ENCODE results near the gene TPO. TPM values are rescaled to one million over a fixed set of nuclear protein-coding genes. Genes with fewer than 3 reads are reported as not detected.
"Not testable (repeated sequence)": the region's sequence is repeated elsewhere in the genome, so short reads cannot be mapped to it uniquely, and the experiment has no call there.

The TPO gene
- total RNA-seq, 2 experiments from 2014 or later, result 0.18 TPM; not detected in 1

DNA sequence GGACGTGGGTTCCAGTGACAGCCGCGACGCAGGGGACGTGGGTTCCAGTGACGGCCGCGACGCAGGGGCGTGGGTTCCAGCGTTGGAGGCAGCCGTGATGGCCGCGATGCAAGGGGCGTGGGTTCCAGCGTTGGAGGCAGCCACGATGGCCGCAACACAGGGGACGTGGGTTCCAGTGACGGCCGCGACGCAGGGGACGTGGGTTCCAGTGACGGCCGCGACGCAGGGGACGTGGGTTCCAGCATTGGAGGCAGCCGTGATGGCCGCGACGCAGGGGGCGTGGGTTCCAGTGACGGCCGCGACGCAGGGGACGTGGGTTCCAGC, 155.0 kb downstream of the TPO start:
- H3K4me3 Mint-ChIP-seq; ATAC-seq; H3K27ac Mint-ChIP-seq; CTCF ChIA-PET; DNase-seq; H3K36me3 Mint-ChIP-seq; H3K9me3 Mint-ChIP-seq (ENCODE audit: low read depth); H3K27me3 Mint-ChIP-seq: not testable (repeated sequence)
- peaks cover 10% of the 10 kb centered on the region for H3K4me1 Mint-ChIP-seq

DNA sequence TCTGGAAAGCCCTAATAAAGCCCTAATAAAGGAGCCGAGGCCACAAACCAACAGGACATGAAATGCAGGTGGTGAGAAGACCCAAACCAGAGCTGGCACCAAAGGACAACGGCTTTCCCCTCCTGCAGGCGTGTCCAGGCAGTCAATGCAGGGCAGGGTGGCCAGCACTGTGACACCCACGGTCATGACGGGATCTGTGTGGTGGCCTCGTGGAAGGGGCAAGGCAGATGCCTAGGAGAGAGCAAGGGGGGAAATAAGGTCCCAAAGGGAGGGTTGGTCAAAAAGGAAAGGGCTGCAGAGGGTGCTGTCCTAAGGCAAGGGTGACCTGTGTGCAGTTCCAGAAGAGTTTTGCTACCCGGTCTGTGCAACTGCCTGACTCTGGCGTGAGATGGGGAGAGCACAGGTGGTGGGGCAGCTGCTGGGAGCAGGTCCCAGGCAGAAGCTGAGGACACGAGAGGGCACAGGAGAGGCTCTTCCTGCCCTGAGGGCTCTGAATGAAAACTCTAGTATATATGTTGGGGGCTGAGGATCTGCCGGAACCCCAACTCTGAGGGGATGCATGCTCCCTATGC, 156.7 kb downstream of the TPO start:
- DNase-seq (no peak), ATAC-seq (no peak)
- CTCF ChIA-PET, result no interaction called here
- no peak overlapping the region for H3K27ac Mint-ChIP-seq
- no peaks in the 10 kb centered on the region for H3K4me1 Mint-ChIP-seq
- peaks cover 10% of the 10 kb centered on the region for H3K9me3 Mint-ChIP-seq (ENCODE audit: low read depth)
- H3K36me3 Mint-ChIP-seq, result peaks cover 6% of the 10 kb centered on the region
- H3K4me3 Mint-ChIP-seq, result no peak overlapping the region
- peaks cover 3% of the 10 kb centered on the region for H3K27me3 Mint-ChIP-seq

DNA sequence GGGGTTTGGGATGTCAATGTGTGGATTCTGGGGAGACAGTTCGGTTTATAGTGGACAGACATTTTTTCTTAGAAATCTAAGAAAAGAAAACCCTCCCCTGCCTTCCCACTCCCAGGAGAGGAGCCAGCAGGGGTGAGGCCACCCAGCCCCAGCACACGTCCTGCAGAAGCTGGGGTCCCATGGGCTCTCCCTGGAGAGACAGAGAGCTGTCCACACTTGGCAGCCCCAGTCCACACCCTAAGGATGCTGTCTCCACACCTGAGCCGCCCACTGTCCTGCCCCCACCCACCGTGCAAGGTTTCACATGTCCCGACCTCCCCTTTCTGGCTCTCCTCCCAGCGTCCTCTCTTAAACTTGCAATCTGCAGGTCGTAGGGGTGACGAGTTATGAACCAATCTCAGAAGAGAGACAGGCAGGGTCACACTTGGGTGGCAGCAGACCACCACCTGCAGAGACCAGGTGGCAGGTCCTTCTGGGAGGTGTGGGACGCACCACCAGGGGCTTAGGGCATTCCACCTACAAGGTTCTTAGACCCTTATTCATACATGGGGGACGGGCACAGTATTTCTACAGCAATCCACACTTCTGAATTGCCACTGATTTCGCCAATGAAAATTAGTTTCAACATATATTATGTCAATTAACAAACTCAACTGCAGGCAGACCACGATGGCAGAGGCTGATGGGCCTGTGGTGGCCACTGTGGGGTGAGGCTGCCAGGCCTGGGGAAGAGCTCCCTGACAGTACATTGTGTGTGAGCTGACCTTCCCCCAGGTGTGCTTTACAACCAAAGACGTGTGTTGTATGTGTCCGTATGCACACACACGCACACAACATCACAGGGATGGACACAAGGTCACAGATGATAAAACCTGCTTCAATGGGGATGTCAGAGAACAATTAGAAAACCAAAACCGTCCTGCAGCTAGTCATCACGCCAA, 158.5 kb downstream of the TPO start:
- CTCF ChIA-PET, result no interaction called here
- Mint-ChIP-seq H3K27ac (no peak overlapping the region), H3K27me3 (peaks cover 5% of the 10 kb centered on the region), H3K4me3 (no peak overlapping the region), H3K36me3 (peaks cover 6% of the 10 kb centered on the region), H3K9me3 (ENCODE audit: low read depth) (peaks cover 10% of the 10 kb centered on the region), H3K4me1 (no peaks in the 10 kb centered on the region)
- ATAC-seq (no peak), DNase-seq (no peak)

DNA sequence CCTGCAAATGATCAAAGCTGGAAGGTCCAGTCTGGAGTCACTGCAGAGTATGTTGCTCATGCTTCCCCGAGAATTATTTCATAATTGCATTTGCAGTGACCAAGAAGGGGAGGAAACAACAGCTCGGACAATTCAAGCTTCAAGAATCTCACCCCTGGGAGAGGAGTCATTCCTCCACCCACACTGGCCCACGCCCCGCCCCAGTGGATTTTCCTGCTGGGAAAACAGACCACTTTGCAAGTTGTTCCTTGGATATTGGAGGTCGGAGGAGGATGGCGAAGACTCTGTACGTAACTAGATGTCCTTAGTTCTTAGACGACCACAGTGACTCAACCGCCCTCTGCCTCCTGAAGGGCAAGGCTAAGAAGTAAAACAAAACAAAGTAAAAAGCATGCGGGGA, 159.4 kb downstream of the TPO start:
- Mint-ChIP-seq H3K36me3 (peaks cover 3% of the 10 kb centered on the region), H3K27ac (no peak overlapping the region), H3K9me3 (ENCODE audit: low read depth) (peaks cover 4% of the 10 kb centered on the region), H3K27me3 (peaks cover 5% of the 10 kb centered on the region), H3K4me3 (no peak overlapping the region), H3K4me1 (no peaks in the 10 kb centered on the region)
- DNase-seq, result no peak
- CTCF ChIA-PET, result no interaction called here
- no peak for ATAC-seq

DNA sequence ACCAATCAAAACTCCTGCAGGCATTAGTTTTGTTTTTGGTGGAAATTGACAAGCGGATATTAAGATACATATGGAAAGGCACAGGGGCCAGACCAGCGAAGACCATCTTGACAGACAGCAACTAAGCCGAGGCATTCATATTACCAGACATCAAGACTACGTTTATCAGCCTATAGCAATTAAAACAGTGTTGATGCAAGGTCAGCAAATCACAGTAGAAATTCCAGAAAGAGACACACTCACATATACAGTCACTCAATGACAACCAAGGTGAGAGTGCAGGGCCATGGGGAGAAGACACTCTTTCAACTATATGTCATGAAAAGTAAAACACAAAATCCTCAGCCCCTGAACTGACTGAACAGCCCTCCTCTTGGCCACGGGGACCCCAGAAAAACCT, 164.6 kb downstream of the TPO start:
- CTCF ChIA-PET, result no interaction called here

DNA sequence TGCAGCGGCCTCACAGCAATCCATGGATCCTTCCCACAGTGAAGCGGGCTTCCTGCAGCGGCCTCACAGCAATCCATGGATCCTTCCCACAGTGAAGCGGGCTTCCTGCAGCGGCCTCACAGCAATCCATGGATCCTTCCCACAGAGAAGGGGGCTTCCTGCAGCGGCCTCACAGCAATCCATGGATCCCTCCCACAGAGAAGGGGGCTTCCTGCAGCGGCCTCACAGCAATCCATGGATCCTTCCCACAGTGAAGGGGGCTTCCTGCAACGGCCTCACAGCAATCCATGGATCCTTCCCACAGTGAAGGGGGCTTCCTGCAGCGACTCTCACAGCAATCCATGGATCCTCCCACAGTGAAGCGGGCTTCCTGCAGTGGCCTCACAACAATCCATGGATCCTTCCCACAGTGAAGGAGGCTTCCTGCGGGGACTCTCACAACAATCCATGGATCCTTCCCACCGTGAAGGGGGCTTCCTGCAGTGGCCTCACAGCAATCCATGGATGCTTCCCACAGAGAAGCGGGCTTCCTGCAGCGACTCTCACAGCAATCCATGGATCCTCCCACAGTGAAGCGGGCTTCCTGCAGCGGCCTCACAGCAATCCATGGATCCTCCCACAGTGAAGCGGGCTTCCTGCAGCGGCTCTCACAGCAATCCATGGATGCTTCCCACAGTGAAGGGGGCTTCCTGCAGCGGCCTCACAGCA, 168.1 kb downstream of the TPO start:
- DNase-seq; H3K4me1 Mint-ChIP-seq; CTCF ChIA-PET; H3K27ac Mint-ChIP-seq; H3K36me3 Mint-ChIP-seq; H3K4me3 Mint-ChIP-seq; H3K9me3 Mint-ChIP-seq (ENCODE audit: low read depth); ATAC-seq; H3K27me3 Mint-ChIP-seq: not testable (repeated sequence)

More for the DNA sequence above, 164.6 kb downstream of the TPO start:
- Mint-ChIP-seq H3K27ac (no peak overlapping the region), H3K36me3 (no peaks in the 10 kb centered on the region), H3K4me1 (no peaks in the 10 kb centered on the region), H3K4me3 (no peak overlapping the region), H3K27me3 (peaks cover 5% of the 10 kb centered on the region), H3K9me3 (ENCODE audit: low read depth) (no peaks in the 10 kb centered on the region)
- DNase-seq (no peak), ATAC-seq (no peak)

DNA sequence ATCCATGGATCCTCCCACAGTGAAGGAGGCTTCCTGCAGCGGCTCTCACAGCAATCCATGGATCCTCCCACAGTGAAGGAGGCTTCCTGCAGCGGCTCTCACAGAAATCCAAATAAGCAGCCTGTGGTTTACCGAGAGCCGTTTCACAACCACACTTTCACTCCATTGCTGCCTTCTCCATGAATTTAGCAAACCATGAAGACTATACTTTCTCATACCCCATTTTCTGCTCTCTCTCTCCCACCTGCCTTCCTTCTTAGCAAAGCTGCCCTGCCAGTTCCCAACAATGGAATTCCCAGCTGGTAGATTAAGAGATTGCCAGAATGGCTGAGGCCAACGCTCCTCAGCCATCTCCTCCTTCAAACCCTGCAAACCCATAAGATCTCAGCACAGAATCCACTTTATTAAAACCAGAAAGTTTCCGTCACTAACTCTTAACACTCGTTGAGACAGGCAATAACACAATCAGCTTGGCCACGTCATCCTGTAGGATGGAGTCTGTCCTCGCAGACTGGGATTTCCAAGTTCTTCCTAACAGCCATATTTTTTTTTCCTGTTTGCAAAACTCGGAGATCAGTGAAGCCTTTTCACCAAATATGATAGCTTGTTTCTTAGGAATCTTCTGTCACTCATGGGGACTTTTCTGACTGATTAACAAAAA, 168.8 kb downstream of the TPO start:
- H3K4me3 Mint-ChIP-seq, result no peak overlapping the region
- no peaks in the 10 kb centered on the region for H3K36me3 Mint-ChIP-seq
- CTCF ChIA-PET, result no interaction called here
- H3K4me1 Mint-ChIP-seq, result no peaks in the 10 kb centered on the region
- no peaks in the 10 kb centered on the region for H3K27me3 Mint-ChIP-seq
- DNase-seq (no peak), ATAC-seq (no peak)
- no peak overlapping the region for H3K27ac Mint-ChIP-seq
- no peaks in the 10 kb centered on the region for H3K9me3 Mint-ChIP-seq (ENCODE audit: low read depth)

DNA sequence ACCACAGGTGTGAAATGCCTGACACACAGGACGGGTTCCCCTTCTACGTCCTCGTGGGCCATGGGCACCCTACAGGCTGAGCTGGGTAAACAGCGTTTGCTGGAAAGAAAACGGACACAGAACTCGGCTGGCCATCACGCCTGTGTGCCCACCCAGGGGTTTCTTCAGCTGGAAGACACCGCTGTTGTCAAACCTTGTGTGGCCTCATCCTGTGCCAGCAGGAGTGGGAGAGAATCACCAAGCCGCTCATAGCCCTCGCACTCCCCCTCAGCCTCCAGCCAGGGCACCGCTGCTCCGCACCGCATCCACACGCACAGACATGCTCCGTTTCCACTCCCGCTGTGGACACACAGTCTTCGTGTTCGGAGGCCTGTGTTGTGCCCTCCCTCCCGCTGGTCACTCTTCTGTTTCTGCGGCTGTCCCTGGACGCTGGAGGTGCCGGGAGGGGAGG, 169.7 kb downstream of the TPO start:
- DNase-seq (no peak), ATAC-seq (no peak)
- no peaks in the 10 kb centered on the region for H3K4me1 Mint-ChIP-seq
- H3K27ac Mint-ChIP-seq, result no peak overlapping the region
- H3K27me3 Mint-ChIP-seq, result no peaks in the 10 kb centered on the region
- CTCF ChIA-PET, result no interaction called here
- H3K9me3 Mint-ChIP-seq (ENCODE audit: low read depth), result no peaks in the 10 kb centered on the region
- H3K36me3 Mint-ChIP-seq, result no peaks in the 10 kb centered on the region
- H3K4me3 Mint-ChIP-seq, result no peak overlapping the region

DNA sequence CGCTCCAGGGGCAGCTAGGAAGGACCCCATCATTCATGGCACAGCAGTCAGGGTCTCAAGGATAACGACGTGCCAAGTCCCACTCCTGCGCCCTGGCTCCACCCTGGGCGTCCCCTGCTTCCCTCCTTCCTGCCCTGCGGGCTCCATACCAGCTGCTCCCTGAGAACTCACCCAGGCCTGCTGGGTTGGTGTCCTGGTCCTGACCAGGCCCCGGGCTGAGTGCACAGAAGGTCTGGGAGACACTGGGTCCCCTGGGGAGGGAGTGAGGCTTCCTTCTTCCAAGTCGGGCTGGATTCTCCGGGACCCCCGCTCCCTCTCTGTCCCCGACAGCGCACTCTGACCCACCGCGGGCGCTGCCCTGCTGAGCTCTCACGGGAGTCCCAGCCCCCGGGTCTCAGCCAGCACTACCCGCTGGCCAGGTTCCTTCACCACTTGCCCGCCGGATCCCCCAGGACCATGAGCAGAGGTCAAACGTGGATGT, 170.8 kb downstream of the TPO start:
- no peak overlapping the region for H3K27ac Mint-ChIP-seq
- no peak overlapping the region for H3K4me3 Mint-ChIP-seq
- no peaks in the 10 kb centered on the region for H3K4me1 Mint-ChIP-seq
- H3K27me3 Mint-ChIP-seq, result no peaks in the 10 kb centered on the region
- CTCF ChIA-PET, result no interaction called here
- H3K36me3 Mint-ChIP-seq, result no peaks in the 10 kb centered on the region
- DNase-seq, result no peak
- no peak for ATAC-seq
- no peaks in the 10 kb centered on the region for H3K9me3 Mint-ChIP-seq (ENCODE audit: low read depth)

DNA sequence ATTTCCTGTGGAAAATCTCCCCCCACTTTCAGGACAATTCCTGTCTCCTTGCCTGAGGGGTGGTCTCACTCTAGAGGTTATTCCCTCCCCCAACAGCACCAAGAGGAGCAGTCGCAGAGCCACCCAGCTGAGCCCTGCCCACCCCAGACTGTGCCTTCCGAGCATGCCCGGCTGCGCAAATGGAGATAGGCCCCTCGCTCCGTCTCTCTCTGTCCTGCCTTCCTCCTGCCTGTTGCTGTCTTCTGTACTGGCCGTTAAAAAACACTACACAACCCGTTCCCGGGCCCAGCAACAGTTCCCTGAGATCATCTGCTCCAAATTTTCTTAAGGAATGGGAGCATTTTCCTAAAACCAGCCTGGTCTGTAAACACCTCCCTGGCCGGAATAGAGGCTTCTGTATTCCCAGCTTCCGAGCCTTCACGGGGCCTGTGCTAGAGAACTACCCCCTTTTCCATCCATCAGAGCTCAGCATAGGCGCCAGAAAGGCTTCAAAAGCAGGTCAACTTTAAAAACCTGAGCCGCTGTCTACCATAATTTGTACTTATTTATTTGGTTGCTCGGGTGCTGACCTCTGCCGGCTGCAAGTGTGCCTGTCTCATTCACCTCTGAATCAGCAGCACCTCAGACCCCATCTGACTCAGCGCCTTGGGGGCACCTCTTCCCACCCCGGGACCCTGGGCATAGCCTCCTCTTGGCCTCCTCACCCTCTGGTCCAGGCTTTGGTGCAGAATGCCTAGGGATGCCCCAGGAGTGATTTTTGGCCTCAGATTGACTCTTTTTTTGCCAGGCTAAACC, 171.6 kb downstream of the TPO start:
- no peaks in the 10 kb centered on the region for H3K27me3 Mint-ChIP-seq
- no peak overlapping the region for H3K27ac Mint-ChIP-seq
- DNase-seq (no peak), ATAC-seq (no peak)
- CTCF ChIA-PET, result no interaction called here
- no peaks in the 10 kb centered on the region for H3K9me3 Mint-ChIP-seq (ENCODE audit: low read depth)
- H3K36me3 Mint-ChIP-seq, result no peaks in the 10 kb centered on the region
- H3K4me3 Mint-ChIP-seq, result no peak overlapping the region
- H3K4me1 Mint-ChIP-seq, result no peaks in the 10 kb centered on the region

DNA sequence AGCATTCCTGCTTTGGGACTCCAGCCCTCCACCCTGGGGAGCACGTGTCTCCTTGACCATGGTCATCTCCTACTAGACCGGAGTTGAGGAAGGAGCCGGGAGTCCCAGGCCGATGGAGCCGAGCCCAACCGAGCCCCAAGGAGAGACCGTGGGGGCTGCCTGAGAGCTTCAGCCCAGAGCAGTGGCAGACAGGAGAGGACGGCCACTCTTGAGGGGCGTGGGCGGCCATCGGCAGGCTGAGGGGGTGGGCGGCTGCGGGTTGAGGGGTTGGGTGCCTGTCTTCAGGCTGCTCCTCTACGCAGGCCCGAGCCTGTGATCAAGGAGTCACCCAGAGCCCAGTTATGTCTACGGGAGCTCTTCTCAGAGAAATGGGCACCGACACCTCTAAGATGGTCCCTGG, 172.4 kb downstream of the TPO start:
- no peak overlapping the region for H3K27ac Mint-ChIP-seq
- CTCF ChIA-PET, result no interaction called here
- no peak overlapping the region for H3K4me3 Mint-ChIP-seq
- no peaks in the 10 kb centered on the region for H3K9me3 Mint-ChIP-seq (ENCODE audit: low read depth)
- DNase-seq (no peak), ATAC-seq (no peak)
- no peaks in the 10 kb centered on the region for H3K27me3 Mint-ChIP-seq
- H3K4me1 Mint-ChIP-seq, result no peaks in the 10 kb centered on the region
- no peaks in the 10 kb centered on the region for H3K36me3 Mint-ChIP-seq

DNA sequence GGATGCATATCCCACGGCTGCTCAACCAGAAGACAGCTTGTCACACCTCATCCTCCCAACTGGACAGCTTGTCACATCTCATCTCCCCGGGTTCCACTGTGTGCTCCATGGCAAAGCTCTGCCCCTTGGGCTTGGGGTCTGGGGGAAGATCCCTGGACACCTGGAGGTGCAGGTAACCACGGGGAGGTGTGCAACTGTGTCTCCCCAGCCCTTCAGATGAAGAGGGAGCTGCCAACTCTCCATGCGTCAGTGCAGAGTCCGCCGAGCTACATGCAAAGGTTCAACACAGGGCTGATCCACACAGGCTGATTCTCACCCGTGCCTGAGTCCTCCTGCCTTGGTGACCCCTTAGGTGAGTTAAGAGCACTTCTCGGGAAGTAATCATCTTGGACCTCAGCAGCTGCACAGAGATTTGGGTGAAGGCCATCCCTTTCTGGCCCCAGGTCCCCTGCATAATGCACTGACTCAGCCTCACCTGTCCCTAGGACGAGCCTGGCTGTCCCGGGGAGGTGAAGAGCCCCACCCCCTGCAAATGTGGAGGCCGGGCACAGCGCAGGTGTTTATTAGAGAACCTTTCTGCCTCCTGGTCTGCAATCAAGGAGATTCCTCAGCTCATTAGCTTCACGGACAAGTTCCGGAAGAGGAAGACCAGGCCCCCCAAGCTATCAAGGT, 173.1 kb downstream of the TPO start:
- H3K4me3 Mint-ChIP-seq, result no peak overlapping the region
- no peaks in the 10 kb centered on the region for H3K36me3 Mint-ChIP-seq
- H3K4me1 Mint-ChIP-seq, result no peaks in the 10 kb centered on the region
- DNase-seq (no peak), ATAC-seq (no peak)
- no peak overlapping the region for H3K27ac Mint-ChIP-seq
- CTCF ChIA-PET, result no interaction called here
- H3K9me3 Mint-ChIP-seq (ENCODE audit: low read depth), result no peaks in the 10 kb centered on the region
- no peaks in the 10 kb centered on the region for H3K27me3 Mint-ChIP-seq
